GM23338 (cell line): ENCODE results near the gene OBSCN. TPM values are rescaled to one million over a fixed set of nuclear protein-coding genes. Genes with fewer than 3 reads are reported as not detected.

ENCODE experiments used
- ATAC-seq: fragments of 200-7000 bp; cut with Tn5 transposase; 3 replicates; pipeline ENCODE4 v1.9.1; 2020
- DNase-seq: peaks from one replicate; pipeline ENCODE4 v3.0.0-alpha.2; 2015; ENCODE audit warnings: low spot score
- H2AFZ ChIP-seq: fragments of 200-600 bp; sonication (generic); 2 replicates; pipeline ENCODE4 v1.8.0; 2016; ENCODE audit warnings: antibody characterized with exemption, mild to moderate bottlenecking, moderate library complexity
- H3F3A ChIP-seq: fragments of 200-600 bp; sonication (generic); replicated peaks from 2 replicates; pipeline ENCODE4 v1.8.0; 2017; ENCODE audit warnings: antibody characterized with exemption, mixed run types, low read depth
- H3K27ac ChIP-seq: fragments of 200-600 bp; sonication (generic); 2 replicates; pipeline ENCODE4 v1.6.1; 2016; ENCODE audit warnings: low read depth
- H3K27me3 ChIP-seq: fragments of 200-600 bp; sonication (generic); 2 replicates; pipeline ENCODE4 v1.8.0; 2016; ENCODE audit warnings: mild to moderate bottlenecking, mixed run types, moderate library complexity; ENCODE audit not compliant: insufficient read depth
- H3K36me3 ChIP-seq: fragments of 200-600 bp; sonication (generic); 2 replicates; pipeline ENCODE4 v1.8.0; 2016; ENCODE audit warnings: mild to moderate bottlenecking; ENCODE audit not compliant: insufficient read depth
- H3K4me1 ChIP-seq: fragments of 200-600 bp; sonication (generic); 2 replicates; pipeline ENCODE4 v1.8.0; 2016; ENCODE audit warnings: mild to moderate bottlenecking, moderate library complexity; ENCODE audit not compliant: insufficient read depth
- H3K4me2 ChIP-seq: fragments of 200-600 bp; sonication (generic); 2 replicates; pipeline ENCODE4 v1.7.1; 2017; ENCODE audit warnings: mixed run types
- H3K4me3 ChIP-seq: fragments of 200-600 bp; sonication (generic); 2 replicates; pipeline ENCODE4 v1.6.1; 2016; ENCODE audit warnings: mixed run types
- H3K79me2 ChIP-seq: fragments of 200-600 bp; sonication (generic); replicated peaks from 2 replicates; pipeline ENCODE4 v1.8.0; 2017; ENCODE audit warnings: mild to moderate bottlenecking; ENCODE audit not compliant: insufficient read depth
- H3K9me2 ChIP-seq: fragments of 200-600 bp; sonication (generic); 2 replicates; pipeline ENCODE4 v1.8.0; 2017; ENCODE audit not compliant: insufficient read depth
- H4K20me1 ChIP-seq: fragments of 200-600 bp; sonication (generic); replicated peaks from 2 replicates; pipeline ENCODE4 v1.8.0; 2017; ENCODE audit warnings: mild to moderate bottlenecking; ENCODE audit not compliant: insufficient read depth
- H3K27ac Mint-ChIP-seq: 2 replicates; pipeline ENCODE4 v1.8.0; 2020; ENCODE audit warnings: inconsistent platforms, mild to moderate bottlenecking, moderate library complexity, mixed read lengths
- H3K27me3 Mint-ChIP-seq: 3 replicates; pipeline ENCODE4 v1.8.0; 2022; ENCODE audit warnings: low read depth, mild to moderate bottlenecking, moderate library complexity, mixed read lengths, inconsistent platforms; ENCODE audit not compliant: insufficient read depth, poor library complexity
- H3K36me3 Mint-ChIP-seq: 3 replicates; pipeline ENCODE4 v1.8.0; 2021; ENCODE audit warnings: low read depth, mild to moderate bottlenecking, inconsistent platforms, moderate library complexity, mixed read lengths
- H3K4me1 Mint-ChIP-seq: 3 replicates; pipeline ENCODE4 v1.8.0; 2020; ENCODE audit warnings: mild to moderate bottlenecking, inconsistent platforms, mixed read lengths
- H3K4me3 Mint-ChIP-seq: 3 replicates; pipeline ENCODE4 v1.8.0; 2021; ENCODE audit warnings: moderate library complexity, mild to moderate bottlenecking, inconsistent platforms, mixed read lengths
- H3K9me3 Mint-ChIP-seq: 3 replicates; pipeline ENCODE4 v1.8.0; 2020; ENCODE audit warnings: moderate library complexity, mild to moderate bottlenecking, inconsistent platforms, mixed read lengths
- CTCF ChIP-seq, 2 experiments: fragments of 200-600 bp in 1 of 2; sonication (generic) in 1 of 2; conservative IDR thresholded peaks; 2 replicates each; pipeline versions ENCODE4 v1.5.1 to v1.6.1; 2016 to 2017; ENCODE audit warnings: antibody characterized with exemption in 2 of 2, low read depth in 2 of 2, mild to moderate bottlenecking in 2 of 2, moderate library complexity in 1 of 2
- ETS1 ChIP-seq: IDR thresholded peaks from 2 replicates; pipeline ENCODE4 v1.6.1; 2016; ENCODE audit warnings: antibody characterized with exemption
- JUNB ChIP-seq: IDR thresholded peaks from one replicate; pipeline ENCODE4 v1.6.1; 2016; ENCODE audit warnings: antibody characterized with exemption; ENCODE audit not compliant: unreplicated experiment
- NANOG ChIP-seq: IDR thresholded peaks from 2 replicates; pipeline ENCODE4 v1.6.1; 2016; ENCODE audit warnings: antibody characterized with exemption, borderline replicate concordance
- POLR2AphosphoS5 ChIP-seq: IDR thresholded peaks from 2 replicates; pipeline ENCODE4 v1.6.1; 2016; ENCODE audit warnings: antibody characterized with exemption, low read depth
- ZNF331 ChIP-seq: fragments of 250-450 bp; sonication (Bioruptor Pico); IDR thresholded peaks from 2 replicates; pipeline ENCODE4 v1.5.0; 2020; ENCODE audit warnings: low read depth, mild to moderate bottlenecking, moderate library complexity
- ZNF462 ChIP-seq: fragments of 250-450 bp; sonication (Bioruptor Pico); IDR thresholded peaks from 2 replicates; pipeline ENCODE4 v1.5.0; 2020; ENCODE audit warnings: mild to moderate bottlenecking, moderate library complexity
- polyA plus RNA-seq: library from polyadenylated mRNA; unstranded; fragments of >200 nt; fragmentation: Nextera tagmentation; extraction: Ambion mirVana; gene quantifications from 2 replicates; pipeline ENCODE4 v1.2.1, GENCODE V29; 2016
- total RNA-seq: library from RNA; depleted of rRNA; stranded (reverse); fragments of >200 nt; shearing (Covaris generic); gene quantifications from 2 replicates; pipeline ENCODE4 v1.2.3, GENCODE V29; 2014

Gene OBSCN
- total and polyA plus RNA-seq, 2 experiments from 2014 or later = 8.4 to 38.5 TPM

GRCh38 chr1:228228601-228229074 is 20.8 kb downstream of the OBSCN start:
- H3K4me1 Mint-ChIP-seq = no peaks in the 10 kb centered on the region
- Histone ChIP-seq H4K20me1 (peaks cover 19% of the 10 kb centered on the region), H3K4me3 (no peak overlapping the region), H3K27ac (no peak overlapping the region), H3K4me2 (no peak overlapping the region), H2AFZ (no peak overlapping the region), H3K27me3 (no peaks in the 10 kb centered on the region), H3K36me3 (peaks cover 22% of the 10 kb centered on the region), H3K9me2 (no peaks in the 10 kb centered on the region), H3K4me1 (no peaks in the 10 kb centered on the region), H3K79me2 (peaks cover 7% of the 10 kb centered on the region), H3F3A (no peaks in the 10 kb centered on the region)
- H3K27ac Mint-ChIP-seq = no peak overlapping the region
- no peak overlapping the region for H3K4me3 Mint-ChIP-seq
- TF ChIP-seq POLR2AphosphoS5 (no peak), CTCF (conservative IDR thresholded peaks at IDR 0.05; ENCODE audit: low read depth in 2 of 2) (no peak)
- ATAC-seq (no peak), DNase-seq (no peak)
- no peaks in the 10 kb centered on the region for H3K9me3 Mint-ChIP-seq
- no peaks in the 10 kb centered on the region for H3K27me3 Mint-ChIP-seq
- H3K36me3 Mint-ChIP-seq = peaks cover 63% of the 10 kb centered on the region

DNA sequence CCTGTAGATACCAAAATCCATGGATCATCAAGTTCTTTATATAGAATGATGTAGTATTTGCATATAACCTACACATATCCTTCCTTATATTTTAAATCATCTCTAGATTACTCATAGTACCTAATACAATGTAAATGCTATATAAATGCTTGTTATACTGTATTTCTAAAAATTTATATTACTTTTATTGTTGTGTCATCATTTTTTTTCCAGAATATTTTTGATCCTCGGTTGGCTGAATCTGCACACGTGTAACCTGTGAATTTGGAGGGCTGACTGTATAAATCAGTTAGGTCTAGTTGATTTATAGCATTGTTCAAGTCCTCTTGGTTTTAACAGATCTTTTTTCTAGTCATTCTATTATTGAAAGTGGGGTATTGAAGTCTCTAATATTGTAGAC is 23.3 kb downstream of the OBSCN start:
- DNase-seq (no peak), ATAC-seq (no peak)
- Histone ChIP-seq H3K9me2 (no peaks in the 10 kb centered on the region), H3K4me1 (no peaks in the 10 kb centered on the region), H3K36me3 (peaks cover 9% of the 10 kb centered on the region; the same call in 1 of the 2 replicates), H3K4me2 (no peak overlapping the region), H3K4me3 (no peak overlapping the region), H4K20me1 (peaks cover 19% of the 10 kb centered on the region; the same call in 1 of the 2 replicates), H2AFZ (no peak overlapping the region), H3K27ac (no peak overlapping the region), H3K27me3 (no peaks in the 10 kb centered on the region), H3F3A (no peaks in the 10 kb centered on the region), H3K79me2 (peaks cover 12% of the 10 kb centered on the region)
- Mint-ChIP-seq H3K27ac (no peak overlapping the region), H3K27me3 (no peaks in the 10 kb centered on the region), H3K4me1 (no peaks in the 10 kb centered on the region), H3K36me3 (peaks cover 46% of the 10 kb centered on the region), H3K4me3 (no peak overlapping the region), H3K9me3 (no peaks in the 10 kb centered on the region)
- TF ChIP-seq NANOG (no peak), ETS1 (no peak), POLR2AphosphoS5 (no peak), JUNB (no peak), ZNF331 (CRISPR knock-in tag) (no peak), ZNF462 (no peak)
